Stimulated activated effector memory CD8-positive, alpha-beta T cell treated with anti-CD3 and anti-CD28 coated beads, Interleukin-12 subunit alpha, Interleukin-12 subunit beta, amount 100 ng/mL, for 72 hours (primary cell): Measurements from ENCODE around the gene DYSF.

Experiments used
- ATAC-seq: fragments of 150-1000 bp; cut with Tn5 transposase; 2 replicates; pipeline ENCODE4 v1.10.0; 2021
- DNase-seq, 2 donors: peaks; one replicate each; pipeline ENCODE4 v3.0.0; 2021 to 2022; ENCODE audit warnings: low spot score in 2 of 2
- H3K27ac Mint-ChIP-seq: one replicate; pipeline ENCODE4 v1.8.0; 2022; ENCODE audit warnings: mild to moderate bottlenecking, mixed read lengths
- H3K36me3 Mint-ChIP-seq: one replicate; pipeline ENCODE4 v1.8.0; 2022; ENCODE audit warnings: mild to moderate bottlenecking, mixed read lengths
- H3K4me1 Mint-ChIP-seq: one replicate; pipeline ENCODE4 v1.8.0; 2022; ENCODE audit warnings: mixed read lengths
- H3K4me3 Mint-ChIP-seq: one replicate; pipeline ENCODE4 v1.8.0; 2022; ENCODE audit warnings: mild to moderate bottlenecking, mixed read lengths
- H3K9me3 Mint-ChIP-seq: one replicate; pipeline ENCODE4 v1.8.0; 2022; ENCODE audit warnings: mixed read lengths

Gene DYSF

DNA sequence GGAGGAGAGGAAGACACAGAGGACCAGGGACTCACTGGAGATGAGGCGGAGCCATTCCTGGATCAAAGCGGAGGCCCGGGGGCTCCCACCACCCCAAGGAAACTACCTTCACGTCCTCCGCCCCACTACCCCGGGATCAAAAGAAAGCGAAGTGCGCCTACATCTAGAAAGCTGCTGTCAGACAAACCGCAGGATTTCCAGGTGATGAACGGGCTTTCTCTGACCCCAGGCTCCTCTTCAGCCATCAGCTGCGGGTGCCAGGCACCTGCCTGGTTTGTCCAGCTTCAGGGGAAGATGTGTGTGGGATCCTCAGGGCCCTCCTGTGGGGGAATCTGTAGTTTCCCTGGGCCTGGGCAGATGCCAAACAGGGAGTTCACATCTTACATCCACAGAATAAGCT is 60.4 kb downstream of the DYSF start:
- H3K27ac Mint-ChIP-seq: no peak overlapping the region
- no peak overlapping the region for H3K4me3 Mint-ChIP-seq

DNA sequence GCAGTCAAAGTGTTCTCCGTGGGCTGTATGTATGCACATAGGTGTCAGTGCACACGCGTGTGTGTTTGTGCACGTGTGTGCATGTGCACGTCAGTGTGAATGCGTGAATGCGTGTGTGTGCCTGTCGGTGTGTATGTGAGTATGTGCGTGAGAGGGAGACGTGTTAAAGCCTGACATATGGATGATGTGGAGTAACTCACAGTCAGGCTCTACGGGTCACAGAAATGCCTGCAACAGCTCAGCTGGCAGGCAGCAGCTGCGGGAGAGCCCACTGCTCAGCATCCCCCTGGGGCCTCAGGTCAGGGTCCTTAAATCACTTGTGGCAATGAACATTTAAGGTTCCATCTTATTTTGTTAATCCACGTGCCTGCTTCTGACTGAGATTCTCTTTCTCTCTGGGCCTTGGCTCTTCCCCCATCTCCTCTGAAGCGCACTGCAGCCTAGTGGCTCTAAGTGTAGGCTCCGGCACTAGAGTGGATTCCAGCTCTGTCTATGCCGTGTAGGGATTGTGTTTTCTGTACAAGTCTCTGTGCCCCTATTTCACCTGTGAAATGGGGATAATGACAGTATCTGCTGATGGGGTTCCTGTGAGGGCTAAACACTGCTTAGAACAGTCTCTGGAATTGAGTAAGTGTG is 63.0 kb downstream of the DYSF start:
- no peak for DNase-seq
- Mint-ChIP-seq H3K27ac (no peak overlapping the region), H3K4me1 (no peaks in the 10 kb centered on the region), H3K36me3 (no peaks in the 10 kb centered on the region), H3K9me3 (no peaks in the 10 kb centered on the region), H3K4me3 (no peak overlapping the region)
- ATAC-seq: no peak

More for the DNA sequence above, 60.4 kb downstream of the DYSF start:
- DNase-seq: no peak
- Mint-ChIP-seq H3K36me3 (no peaks in the 10 kb centered on the region), H3K4me1 (no peaks in the 10 kb centered on the region), H3K9me3 (no peaks in the 10 kb centered on the region)
- ATAC-seq: no peak

DNA sequence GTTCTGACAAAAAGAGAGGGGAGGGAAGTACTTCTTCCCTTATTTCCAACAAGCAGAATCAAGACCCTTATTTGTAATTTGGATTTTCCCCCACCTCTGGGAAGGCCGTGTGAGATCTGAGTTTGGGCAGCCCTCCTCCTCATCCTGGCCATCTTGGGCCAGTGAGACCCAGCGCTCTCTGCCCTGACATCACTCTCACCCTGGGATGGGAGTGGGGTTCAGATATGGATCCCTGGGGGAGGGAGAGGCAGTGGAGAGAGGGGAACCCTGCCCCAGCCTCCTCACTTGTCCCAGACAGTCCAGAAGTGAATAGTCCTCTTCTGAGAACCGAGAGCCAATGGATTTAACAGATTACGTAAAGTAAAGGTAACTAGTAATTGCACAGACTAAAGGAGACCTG is 64.5 kb downstream of the DYSF start:
- no peak for ATAC-seq

DNA sequence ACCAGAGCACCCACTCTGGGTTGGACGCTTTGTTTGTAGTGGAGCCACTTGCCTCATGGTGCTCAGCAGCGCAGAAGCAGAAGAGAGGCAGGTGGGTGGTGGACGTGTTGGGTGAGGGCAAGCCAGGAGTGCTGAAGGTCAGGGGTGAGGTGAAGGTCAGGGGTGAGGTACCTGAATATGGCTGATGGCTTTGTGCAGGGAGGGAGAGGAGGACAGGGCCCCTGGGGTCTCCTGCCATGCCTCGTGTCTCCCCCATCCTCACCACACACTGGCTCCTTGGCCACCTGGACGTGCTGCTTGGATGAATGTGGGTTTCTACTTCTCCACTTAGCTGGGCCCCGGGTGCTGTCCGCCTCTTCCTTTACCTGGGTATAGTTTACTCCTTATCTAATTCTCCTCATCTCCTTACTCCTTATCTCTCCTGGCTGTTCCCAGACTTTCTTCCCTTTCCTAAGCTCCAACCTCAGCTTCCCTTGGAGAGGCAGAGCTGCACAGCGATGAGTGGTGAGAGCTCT is 68.1 kb downstream of the DYSF start:
- no peak for ATAC-seq
- no peaks in the 10 kb centered on the region for H3K4me1 Mint-ChIP-seq
- no peak overlapping the region for H3K4me3 Mint-ChIP-seq

More for the DNA sequence above, 64.5 kb downstream of the DYSF start:
- no peaks in the 10 kb centered on the region for H3K9me3 Mint-ChIP-seq
- H3K36me3 Mint-ChIP-seq: no peaks in the 10 kb centered on the region
- DNase-seq: no peak
- no peak overlapping the region for H3K27ac Mint-ChIP-seq
- H3K4me1 Mint-ChIP-seq: no peaks in the 10 kb centered on the region
- no peak overlapping the region for H3K4me3 Mint-ChIP-seq

DNA sequence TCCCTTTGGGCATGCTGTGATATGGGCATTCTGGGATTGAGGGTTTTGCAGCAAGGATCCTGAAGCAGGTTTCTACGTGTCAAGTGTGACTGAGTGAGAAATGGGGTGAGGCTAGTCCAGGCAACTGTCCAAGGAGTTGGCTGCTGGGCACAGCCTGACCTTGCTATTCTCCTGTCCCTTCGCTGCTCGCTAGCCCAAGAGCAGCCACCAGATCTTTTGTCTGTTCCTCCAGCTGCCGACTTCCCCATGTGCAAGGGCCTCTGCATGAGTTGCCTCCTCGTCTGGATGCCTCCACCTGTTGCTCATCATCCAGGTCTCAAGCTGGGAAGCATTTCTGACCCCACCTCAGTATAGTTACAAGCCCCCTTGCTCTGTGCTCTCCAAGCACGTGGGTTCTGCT is 71.1 kb downstream of the DYSF start:
- ATAC-seq (no peak), DNase-seq (no peak)
- Mint-ChIP-seq H3K36me3 (no peaks in the 10 kb centered on the region), H3K27ac (no peak overlapping the region), H3K9me3 (no peaks in the 10 kb centered on the region), H3K4me1 (no peaks in the 10 kb centered on the region), H3K4me3 (no peak overlapping the region)

More for the DNA sequence above, 68.1 kb downstream of the DYSF start:
- no peaks in the 10 kb centered on the region for H3K36me3 Mint-ChIP-seq
- no peak overlapping the region for H3K27ac Mint-ChIP-seq
- H3K9me3 Mint-ChIP-seq: no peaks in the 10 kb centered on the region
- DNase-seq: no peak

DNA sequence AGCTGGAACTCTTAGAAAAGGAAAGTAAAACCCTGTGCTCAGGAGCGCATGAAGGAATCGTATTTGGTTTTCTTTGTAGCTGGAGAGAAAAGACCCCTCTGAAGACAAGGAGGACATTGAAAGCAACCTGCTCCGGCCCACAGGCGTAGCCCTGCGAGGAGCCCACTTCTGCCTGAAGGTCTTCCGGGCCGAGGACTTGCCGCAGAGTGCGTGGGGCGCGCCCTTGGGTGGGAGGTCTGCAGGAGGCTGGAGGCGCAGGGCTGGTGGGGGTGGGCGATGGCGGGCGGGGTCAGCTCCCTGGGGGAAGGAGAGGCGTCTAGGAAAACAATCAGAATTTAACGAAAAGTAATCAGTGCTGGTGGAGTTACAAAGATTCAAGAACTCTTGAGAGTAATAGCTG is 72.8 kb downstream of the DYSF start:
- no peaks in the 10 kb centered on the region for H3K36me3 Mint-ChIP-seq
- H3K27ac Mint-ChIP-seq: no peak overlapping the region
- H3K9me3 Mint-ChIP-seq: no peaks in the 10 kb centered on the region
- no peak overlapping the region for H3K4me3 Mint-ChIP-seq
- no peaks in the 10 kb centered on the region for H3K4me1 Mint-ChIP-seq
- DNase-seq (no peak), ATAC-seq (no peak)

DNA sequence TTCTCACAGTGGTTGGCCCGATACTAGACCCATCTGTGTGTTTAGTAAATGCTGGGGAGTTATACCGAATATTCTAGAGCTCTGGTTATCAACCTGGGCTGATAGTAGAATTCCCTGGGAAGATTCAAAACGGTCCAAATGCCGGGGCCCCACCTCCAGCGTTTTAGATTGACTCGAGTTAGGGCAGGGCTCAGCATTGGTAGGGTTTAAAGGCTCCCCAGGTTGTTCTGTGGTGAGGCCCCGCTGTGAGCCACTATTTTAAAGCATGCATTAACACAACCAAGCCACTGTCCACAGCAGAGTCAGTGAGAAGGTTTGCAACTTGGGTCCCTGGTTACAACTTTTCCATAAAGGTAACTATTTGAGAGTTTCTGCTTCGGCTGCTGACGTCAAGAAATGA is 73.6 kb downstream of the DYSF start:
- Mint-ChIP-seq H3K27ac (no peak overlapping the region), H3K4me3 (no peak overlapping the region), H3K36me3 (no peaks in the 10 kb centered on the region), H3K9me3 (no peaks in the 10 kb centered on the region), H3K4me1 (no peaks in the 10 kb centered on the region)
- DNase-seq: no peak
- ATAC-seq: no peak

DNA sequence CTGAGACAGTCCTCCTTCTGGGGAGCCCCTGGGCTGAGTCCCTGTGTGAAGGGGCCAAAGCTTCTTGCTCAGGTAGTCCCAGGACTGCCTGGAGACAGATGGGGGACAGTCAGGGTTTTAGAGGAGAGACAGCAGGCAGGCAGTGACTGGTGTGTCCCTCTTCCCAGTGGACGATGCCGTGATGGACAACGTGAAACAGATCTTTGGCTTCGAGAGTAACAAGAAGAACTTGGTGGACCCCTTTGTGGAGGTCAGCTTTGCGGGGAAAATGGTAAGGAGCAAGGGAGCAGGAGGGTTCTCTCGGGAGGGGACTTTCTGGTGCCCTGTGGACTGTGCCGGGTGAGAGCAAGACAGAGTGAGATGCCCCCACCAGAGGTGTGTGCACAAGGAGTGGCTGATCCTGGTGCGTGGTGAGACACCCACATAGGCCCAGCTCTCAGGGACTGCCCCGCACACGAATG is 74.8 kb downstream of the DYSF start:
- Mint-ChIP-seq H3K4me1 (no peaks in the 10 kb centered on the region), H3K9me3 (no peaks in the 10 kb centered on the region), H3K4me3 (no peak overlapping the region), H3K27ac (no peak overlapping the region), H3K36me3 (no peaks in the 10 kb centered on the region)
- no peak for ATAC-seq
- DNase-seq: no peak

DNA sequence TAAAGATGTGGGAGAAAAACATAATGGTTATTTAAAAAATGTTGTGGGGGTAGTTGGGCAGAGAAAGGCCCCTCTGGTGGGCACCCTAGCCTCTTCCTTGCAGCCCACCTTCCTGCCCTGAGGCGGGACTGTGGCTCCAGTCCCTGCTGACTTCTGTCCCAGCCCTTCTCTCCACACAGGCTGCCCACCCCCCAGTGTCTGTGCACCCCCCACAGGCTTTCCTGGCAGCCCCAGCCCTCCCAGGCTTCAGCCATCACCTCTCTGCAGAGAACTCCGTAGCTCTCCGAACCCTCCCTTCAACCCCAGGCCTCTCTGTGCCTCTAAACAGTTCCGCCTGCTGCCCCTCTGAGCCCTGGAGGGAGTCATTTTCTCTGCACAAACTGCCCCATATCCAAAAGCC is 75.4 kb downstream of the DYSF start:
- Mint-ChIP-seq H3K36me3 (no peaks in the 10 kb centered on the region), H3K27ac (no peak overlapping the region), H3K4me1 (no peaks in the 10 kb centered on the region), H3K4me3 (no peak overlapping the region), H3K9me3 (no peaks in the 10 kb centered on the region)
- DNase-seq (no peak), ATAC-seq (no peak)

DNA sequence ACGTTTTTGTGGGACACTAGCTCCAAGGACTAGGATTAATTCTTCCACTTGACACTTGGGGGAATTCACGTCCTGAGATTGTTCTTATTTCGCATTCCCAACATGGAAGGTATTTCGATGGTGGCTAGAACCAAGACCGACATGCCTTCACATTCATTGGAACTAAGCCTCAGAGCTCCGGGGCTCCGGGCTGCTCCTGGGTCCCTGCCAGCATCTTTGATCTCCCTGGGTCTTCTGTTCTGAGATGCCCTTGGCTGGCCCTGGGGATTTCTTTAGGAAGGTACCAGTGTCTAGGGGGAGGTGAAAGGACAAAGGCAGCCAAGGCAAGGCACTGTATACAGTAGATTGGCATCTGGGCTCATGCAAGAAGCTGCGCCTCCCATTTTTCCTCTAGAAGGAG is 76.8 kb downstream of the DYSF start:
- H3K36me3 Mint-ChIP-seq: no peaks in the 10 kb centered on the region
- DNase-seq (no peak), ATAC-seq (no peak)
- H3K4me3 Mint-ChIP-seq: no peak overlapping the region
- H3K27ac Mint-ChIP-seq: no peak overlapping the region
- no peaks in the 10 kb centered on the region for H3K4me1 Mint-ChIP-seq
- H3K9me3 Mint-ChIP-seq: no peaks in the 10 kb centered on the region

DNA sequence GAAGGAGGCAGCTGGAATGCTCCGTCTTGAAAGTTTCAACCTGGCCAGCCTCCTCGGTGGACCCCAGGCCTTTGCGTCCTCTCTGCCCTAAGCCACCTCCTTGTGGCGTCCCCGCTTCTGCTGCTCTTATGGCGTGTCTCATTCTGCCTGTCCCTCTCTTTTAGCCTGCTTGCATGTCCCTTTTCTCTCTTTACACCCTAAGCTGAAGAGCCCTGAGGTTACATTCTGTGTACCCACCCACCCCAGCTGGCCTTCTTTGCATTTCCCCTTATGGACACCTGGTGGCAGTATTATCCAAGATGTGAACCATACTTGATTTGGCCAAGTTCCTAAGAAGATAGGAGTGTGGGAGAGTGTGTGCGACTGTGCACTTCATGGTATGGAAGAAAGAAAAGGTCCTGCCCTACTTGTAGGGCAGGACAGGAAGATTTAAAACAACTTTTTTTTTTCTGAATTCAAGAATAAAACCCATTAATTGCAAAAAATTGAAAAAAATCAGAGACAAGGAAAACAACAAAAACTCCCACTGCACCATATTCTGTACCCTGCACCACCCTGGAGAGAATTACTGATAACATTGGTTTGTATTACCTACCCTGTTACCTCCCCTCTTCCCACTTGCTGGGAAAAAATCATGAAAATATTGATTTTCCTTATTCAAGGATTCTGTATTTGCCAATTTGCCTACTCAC is 77.4 kb downstream of the DYSF start:
- Mint-ChIP-seq H3K27ac (no peak overlapping the region), H3K4me3 (no peak overlapping the region)
- no peak for ATAC-seq

DNA sequence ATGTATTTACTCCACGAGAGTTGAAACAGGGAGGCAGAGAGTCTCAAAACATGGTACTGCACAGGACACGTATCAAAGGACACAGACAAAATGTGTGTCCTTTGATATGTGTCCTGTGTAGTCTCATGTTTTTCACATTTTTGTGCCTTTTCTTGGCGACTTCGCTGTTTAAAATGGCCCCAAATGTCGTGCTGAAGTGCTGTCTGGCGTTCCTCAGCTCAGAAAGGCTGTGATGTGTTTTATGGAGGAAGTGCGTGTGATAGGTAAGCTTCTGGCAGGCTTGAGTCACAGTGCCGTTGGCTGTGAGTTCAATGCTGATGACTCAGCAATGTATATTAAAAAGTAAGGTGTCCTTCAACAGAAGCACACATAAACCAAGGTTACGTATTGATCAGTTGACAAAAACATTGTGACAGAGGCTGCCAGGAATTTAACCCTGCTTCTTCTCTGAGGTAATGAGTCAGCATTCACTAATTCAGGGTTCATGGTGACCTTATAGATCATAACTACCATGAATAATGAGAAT is 78.2 kb downstream of the DYSF start:
- no peak for DNase-seq
- Mint-ChIP-seq H3K36me3 (no peaks in the 10 kb centered on the region), H3K4me1 (no peaks in the 10 kb centered on the region), H3K27ac (no peak overlapping the region), H3K4me3 (no peak overlapping the region), H3K9me3 (no peaks in the 10 kb centered on the region)
- ATAC-seq: peak; percentile 42

More for the DNA sequence above, 77.4 kb downstream of the DYSF start:
- Mint-ChIP-seq H3K4me1 (no peaks in the 10 kb centered on the region), H3K9me3 (no peaks in the 10 kb centered on the region), H3K36me3 (no peaks in the 10 kb centered on the region)
- DNase-seq: no peak

DNA sequence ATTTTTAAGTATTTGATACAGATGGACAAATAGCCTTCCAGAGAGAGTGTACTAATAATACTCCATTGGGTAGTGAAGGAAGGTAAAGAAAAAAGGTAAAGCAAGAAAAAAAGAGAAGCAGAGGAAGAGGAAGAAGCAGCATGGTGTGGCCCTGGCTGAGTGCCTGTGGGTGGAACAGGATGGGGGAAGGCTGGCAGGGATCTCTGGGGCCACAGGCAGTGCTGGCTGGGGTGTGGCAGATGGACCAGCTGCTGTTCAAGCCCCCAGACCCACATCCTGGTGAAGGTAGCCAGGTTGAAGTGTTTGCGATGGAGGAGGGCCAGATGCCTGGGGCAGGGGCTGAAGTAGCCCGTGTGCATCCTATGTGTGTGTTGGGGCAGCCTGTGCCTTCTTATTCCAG is 79.0 kb downstream of the DYSF start:
- Mint-ChIP-seq H3K9me3 (no peaks in the 10 kb centered on the region), H3K4me3 (no peak overlapping the region), H3K27ac (no peak overlapping the region), H3K36me3 (no peaks in the 10 kb centered on the region), H3K4me1 (no peaks in the 10 kb centered on the region)
- no peak for DNase-seq
- ATAC-seq: no peak

DNA sequence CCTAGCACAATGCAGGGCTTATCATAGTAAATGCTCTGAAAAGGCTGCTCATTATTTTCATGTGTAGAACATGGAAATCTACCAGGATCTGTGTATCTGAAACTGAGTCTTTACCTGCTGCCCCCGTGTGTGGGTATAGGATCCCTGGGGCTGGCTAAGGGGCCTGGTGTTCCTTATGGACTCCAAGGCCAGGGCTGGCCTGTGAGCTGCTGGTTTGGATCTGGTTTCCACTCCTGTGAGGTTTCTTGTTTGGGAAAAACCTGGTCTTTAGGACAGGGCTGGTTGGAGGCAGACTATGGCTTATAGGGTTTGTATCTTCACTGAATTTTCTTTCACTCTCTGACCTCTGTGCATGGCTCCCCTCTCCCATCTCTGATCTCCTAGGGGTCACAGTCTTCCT is 80.8 kb downstream of the DYSF start:
- H3K9me3 Mint-ChIP-seq: no peaks in the 10 kb centered on the region
- DNase-seq: no peak
- no peak overlapping the region for H3K27ac Mint-ChIP-seq
- no peak overlapping the region for H3K4me3 Mint-ChIP-seq
- ATAC-seq: no peak
- no peaks in the 10 kb centered on the region for H3K36me3 Mint-ChIP-seq
- peaks cover 6% of the 10 kb centered on the region for H3K4me1 Mint-ChIP-seq

DNA sequence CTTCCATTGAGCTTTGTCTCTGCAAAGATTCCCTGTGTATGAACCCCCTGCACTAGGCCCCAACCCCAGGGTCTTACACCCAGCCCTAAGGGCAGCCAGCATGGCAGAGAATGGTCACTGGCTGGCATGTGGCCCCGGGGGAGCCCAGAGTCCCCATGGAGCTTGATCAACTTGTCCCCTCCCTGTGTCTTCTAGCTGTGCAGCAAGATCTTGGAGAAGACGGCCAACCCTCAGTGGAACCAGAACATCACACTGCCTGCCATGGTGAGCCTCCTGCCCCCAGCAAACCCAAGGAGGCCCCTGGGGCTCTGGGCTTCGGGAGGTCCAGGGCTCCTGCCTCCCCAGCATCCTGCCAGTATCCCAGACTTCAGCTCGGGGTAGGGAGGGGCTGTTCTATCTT is 81.5 kb downstream of the DYSF start:
- H3K27ac Mint-ChIP-seq: no peak overlapping the region
- no peaks in the 10 kb centered on the region for H3K36me3 Mint-ChIP-seq
- DNase-seq: no peak
- no peak for ATAC-seq
- H3K9me3 Mint-ChIP-seq: no peaks in the 10 kb centered on the region
- peaks cover 8% of the 10 kb centered on the region for H3K4me1 Mint-ChIP-seq
- no peak overlapping the region for H3K4me3 Mint-ChIP-seq

DNA sequence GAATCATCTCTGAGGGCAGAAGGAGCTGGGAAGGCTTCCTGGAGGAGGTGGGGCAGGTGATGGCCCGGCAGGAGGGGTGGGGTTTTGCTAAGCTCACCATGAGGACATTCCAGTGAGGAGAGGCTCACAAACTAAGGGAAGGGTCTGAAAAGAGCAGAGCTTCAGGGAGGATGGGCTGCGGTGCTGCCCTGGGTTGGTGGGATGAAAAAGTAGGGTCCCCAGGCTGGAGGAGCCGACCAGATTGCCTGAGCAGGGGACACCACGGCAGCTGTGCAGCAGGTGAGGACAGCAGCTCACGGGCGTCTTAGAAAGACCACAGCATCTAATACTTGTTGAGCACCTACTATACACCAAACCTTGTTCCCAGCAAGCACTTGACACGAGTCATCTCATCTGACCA is 82.2 kb downstream of the DYSF start:
- DNase-seq (no peak), ATAC-seq (no peak)
- H3K9me3 Mint-ChIP-seq: no peaks in the 10 kb centered on the region
- H3K4me1 Mint-ChIP-seq: peaks cover 8% of the 10 kb centered on the region
- H3K4me3 Mint-ChIP-seq: no peak overlapping the region
- H3K36me3 Mint-ChIP-seq: no peaks in the 10 kb centered on the region
- H3K27ac Mint-ChIP-seq: no peak overlapping the region
